GM12878 (cell line): ENCODE measurements around the gene SHISA6. TPM values are rescaled to one million over a fixed set of nuclear protein-coding genes. Genes with fewer than 3 reads are reported as not detected.

Experiments
- ATAC-seq: fragments of 200-7000 bp; cut with Tn5 transposase; 3 replicates; pipeline ENCODE4 v1.9.1; 2020; ENCODE audit warnings: mild to moderate bottlenecking, moderate library complexity
- BruUV-seq: library from RNA; stranded (reverse); fragments of 400-500 nt; replicated peaks from 2 replicates; lab custom pipeline; 2021; lab: Mats Ljungman, UMichigan
- CTCF ChIA-PET: fragments of 300-600 bp; sonication (Branson Sonifier 250); formaldehyde crosslinking; extraction: SDS; loops from one replicate; lab custom pipeline; 2021; ENCODE audit warnings: inconsistent platforms; lab: Yijun Ruan, JAX
- POLR2A ChIA-PET: fragments of 350-600 bp; formaldehyde crosslinking; extraction: SDS; loops from one replicate; lab custom pipeline; 2021; ENCODE audit warnings: inconsistent platforms; lab: Charles Lee
- RAD21 ChIA-PET: fragments of 300-600 bp; sonication (Branson Sonifier 250); formaldehyde crosslinking; loops from one replicate; lab custom pipeline; 2023; ENCODE audit warnings: antibody characterized with exemption; ENCODE audit not compliant: unreplicated experiment; lab: Charles Lee
- SMC1A ChIA-PET: fragments of 300-600 bp; sonication (Branson Sonifier 250); formaldehyde crosslinking; loops from one replicate; lab custom pipeline; 2023; ENCODE audit not compliant: unreplicated experiment, uncharacterized antibody; lab: Charles Lee
- DNase-seq: peaks from one replicate; pipeline ENCODE4 v3.0.0-alpha.2; 2011; ENCODE audit warnings: low read depth, low spot score
- FAIRE-seq: peaks from 3 replicates; lab custom pipeline; 2011; peaks lifted over from hg19 to GRCh38; lab: Jason Lieb, UNC
- H2AFZ ChIP-seq: 2 replicates; pipeline ENCODE4 v1.6.0; 2011; ENCODE audit warnings: low read depth, low read length, control low read depth; ENCODE audit not compliant: control insufficient read depth
- H3K27ac ChIP-seq: 2 replicates; pipeline ENCODE4 v1.5.1; 2011; ENCODE audit warnings: control low read depth; ENCODE audit not compliant: control insufficient read depth, insufficient read depth
- H3K27me3 ChIP-seq, 2 experiments: replicated peaks in 1 of 2; 2 replicates each; pipeline versions ENCODE4 v1.6.0 to v1.6.1; 2011; ENCODE audit warnings: low read length in 1 of 2; ENCODE audit not compliant: control insufficient read depth in 2 of 2, insufficient read depth in 2 of 2
- H3K36me3 ChIP-seq, 2 experiments: 2 replicates each; pipeline ENCODE4 v1.5.1; 2011; ENCODE audit warnings: low read length in 1 of 2; ENCODE audit not compliant: control insufficient read depth in 2 of 2, insufficient read depth in 2 of 2
- H3K4me1 ChIP-seq: 2 replicates; pipeline ENCODE4 v1.6.1; 2011; ENCODE audit warnings: mild to moderate bottlenecking, low read length, moderate library complexity, mixed read lengths; ENCODE audit not compliant: control insufficient read depth, insufficient read depth
- H3K4me2 ChIP-seq: 2 replicates; pipeline ENCODE4 v1.6.0; 2011; ENCODE audit warnings: control low read depth; ENCODE audit not compliant: control insufficient read depth, insufficient read depth
- H3K4me3 ChIP-seq: fragments of 200-600 bp; sonication (generic); 2 replicates; pipeline ENCODE4 v1.5.1; 2016
- H3K79me2 ChIP-seq: 2 replicates; pipeline ENCODE4 v1.6.0; 2011; ENCODE audit warnings: low read length; ENCODE audit not compliant: control insufficient read depth, insufficient read depth
- H3K9ac ChIP-seq: 2 replicates; pipeline ENCODE4 v1.8.0; 2011; ENCODE audit warnings: low read length, control low read depth, mixed read lengths; ENCODE audit not compliant: control insufficient read depth, insufficient read depth
- H3K9me3 ChIP-seq: replicated peaks from 3 replicates; pipeline ENCODE4 v1.5.1; 2011; ENCODE audit warnings: mild to moderate bottlenecking, low read length; ENCODE audit not compliant: control insufficient read depth, insufficient read depth
- H4K20me1 ChIP-seq: 2 replicates; pipeline ENCODE4 v1.6.0; 2011; ENCODE audit not compliant: control insufficient read depth, insufficient read depth
- ASH2L ChIP-seq: fragments of 300-600, 200-600 bp; sonication (generic); IDR thresholded peaks from 2 replicates; pipeline ENCODE4 v1.6.1; 2017; ENCODE audit warnings: low read depth, mild to moderate bottlenecking, borderline replicate concordance
- CREM ChIP-seq: IDR thresholded peaks from 2 replicates; pipeline ENCODE4 v1.6.1; 2014; ENCODE audit warnings: antibody characterized with exemption, low read depth
- HDAC6 ChIP-seq: fragments of 200-600 bp; sonication (generic); IDR thresholded peaks from one replicate; pipeline ENCODE4 v1.8.0; 2017; ENCODE audit warnings: antibody characterized with exemption; ENCODE audit not compliant: unreplicated experiment
- HDGF ChIP-seq: fragments of 450-650 bp; IDR thresholded peaks from 2 replicates; pipeline ENCODE4 v1.6.1; 2016; ENCODE audit warnings: antibody characterized with exemption
- IKZF1 ChIP-seq: fragments of 450-650 bp; conservative IDR thresholded peaks from 2 replicates; pipeline ENCODE4 v1.6.1; 2017; ENCODE audit warnings: antibody characterized with exemption, mild to moderate bottlenecking
- LARP7 ChIP-seq: fragments of 450-650 bp; IDR thresholded peaks from 2 replicates; pipeline ENCODE4 v1.6.1; 2017; ENCODE audit warnings: mild to moderate bottlenecking
- MYB ChIP-seq: fragments of 150-350 bp; IDR thresholded peaks from 2 replicates; pipeline ENCODE4 v1.6.1; 2014; ENCODE audit warnings: mild to moderate bottlenecking, low read depth, low read length, borderline replicate concordance
- NBN ChIP-seq: fragments of 450-650 bp; IDR thresholded peaks from 2 replicates; pipeline ENCODE4 v1.6.1; 2016
- NFYB ChIP-seq: IDR thresholded peaks from 2 replicates; pipeline ENCODE4 v1.6.1; 2011; ENCODE audit warnings: low read depth, mild to moderate bottlenecking, low read length, improper control_type of control experiment, moderate library complexity; ENCODE audit not compliant: insufficient read depth
- NR2C2 ChIP-seq: IDR thresholded peaks from 2 replicates; pipeline ENCODE4 v1.6.1; 2011; ENCODE audit warnings: borderline replicate concordance, low read depth; ENCODE audit not compliant: control insufficient read depth, insufficient read length
- SIN3A ChIP-seq: IDR thresholded peaks from 2 replicates; pipeline ENCODE4 v1.6.1; 2012; ENCODE audit warnings: low read depth, low read length, improper control_type of control experiment
- SMAD5 ChIP-seq: IDR thresholded peaks from 2 replicates; pipeline ENCODE4 v1.6.1; 2016; ENCODE audit warnings: antibody characterized with exemption, low read depth
- SP1 ChIP-seq: IDR thresholded peaks from one replicate; pipeline ENCODE4 v1.6.1; 2011; ENCODE audit warnings: low read depth, low read length
- SRF ChIP-seq, 2 experiments: IDR thresholded peaks; 2 replicates each; pipeline ENCODE4 v1.6.1; 2011; ENCODE audit warnings: low read depth in 2 of 2, low read length in 2 of 2, mild to moderate bottlenecking in 1 of 2, moderate library complexity in 1 of 2
- STAT1 ChIP-seq: fragments of 450-650 bp; conservative IDR thresholded peaks from 2 replicates; pipeline ENCODE4 v1.6.1; 2014; ENCODE audit warnings: antibody characterized with exemption, mild to moderate bottlenecking
- ZNF384 ChIP-seq: IDR thresholded peaks from 2 replicates; pipeline ENCODE4 v1.6.1; 2012; ENCODE audit warnings: low read depth, mild to moderate bottlenecking, low read length, improper control_type of control experiment, borderline replicate concordance
- WGBS: methylation state at CpG from one replicate; pipeline ENCODE4 v1.1.6; 2016; ENCODE audit warnings: low lambda C conversion rate; ENCODE audit not compliant: insufficient replicate concordance, insufficient coverage; ENCODE audit errors: missing lambda C conversion rate; 5-methylcytosine and 5-hydroxymethylcytosine counted together
- in situ Hi-C: fragments of 300-500 bp; cut with MboI; formaldehyde crosslinking; loops from 9 replicates; pipeline ENCODE4 v1.14.3; 2018; ENCODE audit warnings: mixed read lengths
- intact Hi-C: fragments of 100-400 bp; cut with micrococcal nuclease; formaldehyde crosslinking; loops from one replicate; pipeline ENCODE4 v1.14.2; 2022; ENCODE audit not compliant: unreplicated experiment
- polyA plus RNA-seq, 11 experiments: library from polyadenylated mRNA; depleted of rRNA in 4 of 11; unstranded in 6 of 11; stranded (reverse) in 5 of 11; fragments of >200 nt; fragmentation: Nextera tagmentation in 4 of 11; fragmentation: Illumina TruSeq in 1 of 11; extraction: Ambion mirVana in 4 of 11; extraction: Trizol in 1 of 11; gene quantifications; 1 replicate in 1 of 11; 2 replicates in 10 of 11; pipeline versions ENCODE4 v1.2.1 to v1.2.3, GENCODE V29; 2011 to 2016; ENCODE audit warnings: inconsistent platforms in 2 of 11, missing spikeins in 2 of 11, low read depth in 1 of 11
- total RNA-seq, 4 experiments: library from RNA; depleted of rRNA in 3 of 4; stranded (reverse); fragments of >200 nt in 3 of 4; fragmentation: Illumina TruSeq in 1 of 4; extraction: Trizol in 1 of 4; gene quantifications; 2 replicates each; pipeline versions ENCODE4 v1.2.1 to v1.2.3, GENCODE V29; 2013 to 2021
- TF ChIP-seq, protein P1 (sequence below): fragments of 450-650 bp; IDR thresholded peaks from 2 replicates; pipeline ENCODE4 v1.6.1; 2017; ENCODE audit warnings: mild to moderate bottlenecking, low read depth, inconsistent platforms; ENCODE audit not compliant: poor library complexity, severe bottlenecking

The SHISA6 gene
- total and polyA plus RNA-seq, 10 of the 15 experiments (the other 5 are each of a cell fraction or from before 2014, with no cell fraction given), result not detected

DNA sequence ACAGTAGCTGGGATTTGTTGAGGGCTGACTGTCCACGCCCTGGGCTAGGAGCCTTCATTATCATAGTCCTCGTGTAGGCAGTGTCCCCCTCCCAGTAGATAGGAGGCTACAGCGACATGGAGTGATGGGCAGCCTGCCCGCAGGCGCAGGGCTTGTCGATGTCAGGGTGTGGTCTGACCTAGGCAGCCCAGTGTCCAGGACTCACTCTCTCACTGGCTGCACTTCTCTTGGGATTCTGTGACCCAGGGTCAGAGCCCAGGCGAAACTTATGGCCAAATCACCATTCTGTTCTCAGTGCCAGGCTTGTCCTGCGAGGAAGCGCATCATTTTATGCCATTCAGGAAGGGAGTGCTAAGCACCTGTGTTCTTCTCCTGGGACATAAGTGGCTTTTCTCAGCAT is 32.6 kb downstream of the SHISA6 start:
- H3K4me3 ChIP-seq, result no peak overlapping the region
- H3K27ac ChIP-seq, result no peak overlapping the region
- no TSS peak for BruUV-seq
- in situ Hi-C loops, result no loop called here
- no peak for ATAC-seq
- H3K27me3 ChIP-seq, result no peaks in the 10 kb centered on the region
- ChIA-PET RAD21 (no interaction called here), SMC1A (interaction anchor here (0.9 kb wide), 1 partner anchor 16 kb away, joined by 3 read pairs; no protein-coding TSS in a partner anchor), CTCF (no interaction called here), POLR2A (no interaction called here)
- H2AFZ ChIP-seq, result no peak overlapping the region
- H3K4me2 ChIP-seq, result no peak overlapping the region
- H4K20me1 ChIP-seq, result no peaks in the 10 kb centered on the region
- no peak overlapping the region for H3K9ac ChIP-seq
- no peak for DNase-seq
- no peaks in the 10 kb centered on the region; the same call in 2 of the 3 replicates for H3K9me3 ChIP-seq
- no peaks in the 10 kb centered on the region for H3K36me3 ChIP-seq
- TF ChIP-seq ZNF384 (no peak), ASH2L (no peak), HDGF (no peak), STAT1 (no peak), SRF (IDR thresholded peaks at IDR 0.05; ENCODE audit: low read depth in 2 of 2, low read length in 2 of 2) (no peak), SIN3A (no peak), SP1 (no peak), IKZF1 (no peak), NBN (no peak), NFYB (no peak), NR2C2 (no peak), MYB (no peak), LARP7 (no peak), SMAD5 (no peak), CREM (no peak), HDAC6 (no peak)
- TF ChIP-seq, protein P1, sequence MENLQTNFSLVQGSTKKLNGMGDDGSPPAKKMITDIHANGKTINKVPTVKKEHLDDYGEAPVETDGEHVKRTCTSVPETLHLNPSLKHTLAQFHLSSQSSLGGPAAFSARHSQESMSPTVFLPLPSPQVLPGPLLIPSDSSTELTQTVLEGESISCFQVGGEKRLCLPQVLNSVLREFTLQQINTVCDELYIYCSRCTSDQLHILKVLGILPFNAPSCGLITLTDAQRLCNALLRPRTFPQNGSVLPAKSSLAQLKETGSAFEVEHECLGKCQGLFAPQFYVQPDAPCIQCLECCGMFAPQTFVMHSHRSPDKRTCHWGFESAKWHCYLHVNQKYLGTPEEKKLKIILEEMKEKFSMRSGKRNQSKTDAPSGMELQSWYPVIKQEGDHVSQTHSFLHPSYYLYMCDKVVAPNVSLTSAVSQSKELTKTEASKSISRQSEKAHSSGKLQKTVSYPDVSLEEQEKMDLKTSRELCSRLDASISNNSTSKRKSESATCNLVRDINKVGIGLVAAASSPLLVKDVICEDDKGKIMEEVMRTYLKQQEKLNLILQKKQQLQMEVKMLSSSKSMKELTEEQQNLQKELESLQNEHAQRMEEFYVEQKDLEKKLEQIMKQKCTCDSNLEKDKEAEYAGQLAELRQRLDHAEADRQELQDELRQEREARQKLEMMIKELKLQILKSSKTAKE, result no peak
- FAIRE-seq, result no peak
- no peaks in the 10 kb centered on the region for H3K4me1 ChIP-seq
- 50% methylated on average over 9 of the region's 9 CpGs for WGBS
- H3K79me2 ChIP-seq, result no peaks in the 10 kb centered on the region
- intact Hi-C loops, result no loop called here
